Activated naive CD4-positive, alpha-beta T cell (primary cell): ENCODE data around the gene SORCS3.

Experiments
- DNase-seq, 4 experiments: peaks; one replicate each; lab custom pipeline; 2025; lab: John Stamatoyannopoulos, UW

Gene SORCS3

DNA sequence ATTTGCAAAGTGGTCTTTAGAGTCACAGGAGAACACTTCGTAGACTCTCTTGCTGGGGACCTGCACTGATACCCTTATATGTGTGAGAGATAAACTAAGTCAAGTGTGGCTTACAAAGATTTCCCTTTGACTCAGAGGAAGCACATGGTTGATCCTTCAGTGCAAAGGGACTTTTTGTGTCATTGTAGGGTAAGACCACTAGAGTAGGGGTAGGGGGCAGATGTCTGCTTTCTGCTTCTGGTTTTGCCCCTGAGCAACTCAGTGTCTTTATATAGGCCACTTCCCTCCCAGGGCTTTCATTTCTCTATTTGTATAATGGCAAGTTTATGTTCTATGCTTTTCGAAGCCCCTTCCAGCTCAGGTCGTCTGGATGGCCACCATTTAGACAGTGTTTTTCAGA lies 281.7 kb downstream of the SORCS3 start:
- no peak for DNase-seq

DNA sequence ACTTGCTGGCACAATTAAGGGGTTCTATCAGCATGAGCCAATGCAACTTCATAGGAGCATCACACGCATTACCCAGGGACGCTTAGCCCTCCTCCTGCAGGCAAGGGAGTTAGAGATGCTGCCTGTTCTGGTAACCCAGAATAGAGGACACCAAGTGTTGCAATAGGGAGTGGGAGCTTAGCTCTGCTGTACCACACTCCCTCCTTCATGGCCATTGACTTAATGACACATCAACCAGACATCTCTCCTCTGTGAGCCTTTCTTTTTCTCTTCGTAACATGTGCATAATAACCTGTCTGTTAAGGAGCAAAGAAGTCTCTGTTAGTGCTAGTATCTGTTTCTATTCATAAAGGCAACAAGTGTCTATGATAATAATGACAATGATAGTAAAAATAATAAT lies 282.4 kb downstream of the SORCS3 start:
- no peak for DNase-seq

DNA sequence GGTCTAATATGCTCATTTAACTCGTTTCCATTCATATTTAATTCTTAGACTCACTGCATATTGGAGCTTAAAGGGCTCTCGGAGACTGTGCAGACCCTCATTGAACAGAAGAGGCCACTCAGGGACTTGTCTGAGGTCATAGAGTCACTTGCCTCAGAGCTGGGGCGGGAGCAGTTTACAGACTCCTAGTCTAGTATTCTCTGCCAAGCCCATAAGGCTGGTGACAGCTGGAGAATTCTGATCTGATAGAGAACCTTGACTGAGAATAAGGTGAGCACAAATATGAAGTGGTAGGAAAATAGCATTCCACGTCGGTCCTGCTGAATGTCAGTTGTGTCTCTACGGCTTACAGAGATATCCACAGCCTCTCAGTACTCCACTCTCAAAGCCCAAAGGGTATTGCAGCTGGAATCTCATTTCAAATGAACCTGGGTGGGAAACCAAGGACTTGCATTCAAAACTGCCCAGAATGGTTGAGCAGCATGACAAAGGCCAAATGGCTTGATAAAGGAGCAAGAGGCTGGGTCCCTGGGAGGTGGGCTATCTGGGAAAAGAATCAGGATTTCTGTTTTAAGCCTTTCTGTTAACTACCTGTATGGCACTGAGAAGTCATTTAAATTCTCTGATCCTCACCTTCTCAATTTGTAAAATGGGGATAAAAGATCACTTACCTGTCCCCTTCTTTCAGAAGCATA lies 283.2 kb downstream of the SORCS3 start:
- DNase-seq: no peak

DNA sequence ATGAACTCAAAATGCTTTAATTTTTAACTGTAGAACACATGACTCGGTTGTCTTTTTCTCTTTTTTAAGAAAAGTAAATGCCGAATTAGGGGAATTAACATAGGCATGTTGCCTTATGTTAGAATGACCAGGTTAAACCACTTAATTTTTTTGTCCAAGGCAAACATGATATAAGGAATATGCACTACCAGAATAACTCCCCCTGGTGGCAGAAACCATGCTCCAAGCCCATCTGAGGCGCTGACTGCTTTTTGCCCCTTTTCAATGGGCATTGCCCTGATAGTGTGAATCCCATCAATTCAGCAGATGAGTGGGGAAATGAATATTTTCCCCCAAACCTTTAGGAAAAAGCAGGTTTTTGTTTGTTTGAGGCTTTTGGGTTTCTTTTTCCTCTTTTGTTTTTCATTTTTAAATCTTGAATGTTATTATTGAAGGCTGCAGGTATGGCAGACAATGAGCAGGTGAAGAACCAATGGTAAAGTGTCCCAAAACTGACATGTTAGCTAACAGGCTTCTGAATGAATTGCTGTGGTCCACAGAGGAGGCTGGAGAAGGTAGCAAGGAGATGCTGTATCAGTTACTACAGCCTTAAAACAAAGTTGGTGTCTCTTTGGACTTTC lies 284.3 kb downstream of the SORCS3 start:
- no peak for DNase-seq

DNA sequence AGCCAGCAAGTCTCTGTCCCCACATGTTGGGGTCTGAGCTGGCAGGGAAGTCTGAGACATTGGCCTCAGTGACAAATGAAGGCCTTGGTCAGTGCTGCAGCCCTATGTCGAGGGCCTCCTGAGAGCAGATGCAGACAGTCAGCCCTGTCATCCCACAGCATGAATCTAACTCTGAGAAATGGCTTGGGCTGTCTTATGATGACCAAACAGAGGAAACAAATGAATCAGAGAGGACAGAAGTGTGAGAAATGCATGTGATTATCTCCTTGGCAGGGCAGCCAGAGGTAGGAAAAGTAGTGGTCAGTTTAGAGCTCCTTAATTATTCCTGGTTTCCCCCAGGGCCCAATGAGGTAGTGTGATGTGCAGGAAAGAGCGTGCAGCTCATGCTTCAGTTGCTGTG lies 287.6 kb downstream of the SORCS3 start:
- DNase-seq: no peak

DNA sequence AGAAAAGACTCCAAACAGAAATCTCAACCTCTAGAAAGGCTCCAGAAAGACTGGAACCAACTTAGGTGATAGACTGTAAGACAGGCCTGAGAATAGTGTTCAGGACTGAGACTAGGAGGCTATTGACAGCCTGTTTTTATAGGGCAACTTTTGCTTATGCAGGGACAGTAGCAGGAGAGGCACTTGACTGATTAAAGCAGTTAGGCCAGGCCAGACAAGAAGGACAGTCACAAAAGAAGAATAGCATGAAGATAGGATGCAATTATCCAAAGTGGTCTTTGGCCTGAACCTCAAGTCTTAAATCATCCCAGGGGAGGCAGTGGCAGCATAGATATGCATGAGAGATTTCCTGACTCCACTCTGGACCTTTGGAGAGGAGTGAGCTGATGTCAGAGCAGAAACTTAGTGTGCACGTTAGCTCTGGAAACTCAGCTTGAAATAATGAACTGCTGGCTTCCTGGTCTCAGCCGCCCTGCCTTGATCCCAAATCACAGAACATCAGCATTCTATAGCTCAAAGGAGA lies 290.6 kb downstream of the SORCS3 start:
- DNase-seq: no peak

DNA sequence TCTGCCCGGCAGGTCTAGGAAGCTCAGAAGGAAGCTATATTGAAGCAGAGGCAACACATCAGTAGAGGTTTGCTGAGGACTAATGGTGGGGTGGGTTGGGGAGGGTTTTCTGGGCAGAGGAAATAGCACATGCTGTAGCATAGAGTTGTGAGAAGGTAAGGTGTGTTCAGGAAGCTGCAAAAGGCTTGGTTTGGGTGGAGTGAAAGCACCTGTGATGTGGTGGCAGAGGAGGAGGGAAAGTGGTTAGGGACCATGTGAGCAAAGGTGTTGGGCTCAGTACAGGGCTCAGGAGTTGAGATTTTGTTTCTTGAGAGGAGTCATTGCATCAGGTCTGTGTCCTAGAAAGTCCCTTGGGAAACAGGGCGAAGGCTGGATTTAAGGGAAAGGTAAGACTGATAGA lies 294.6 kb downstream of the SORCS3 start:
- no peak for DNase-seq

DNA sequence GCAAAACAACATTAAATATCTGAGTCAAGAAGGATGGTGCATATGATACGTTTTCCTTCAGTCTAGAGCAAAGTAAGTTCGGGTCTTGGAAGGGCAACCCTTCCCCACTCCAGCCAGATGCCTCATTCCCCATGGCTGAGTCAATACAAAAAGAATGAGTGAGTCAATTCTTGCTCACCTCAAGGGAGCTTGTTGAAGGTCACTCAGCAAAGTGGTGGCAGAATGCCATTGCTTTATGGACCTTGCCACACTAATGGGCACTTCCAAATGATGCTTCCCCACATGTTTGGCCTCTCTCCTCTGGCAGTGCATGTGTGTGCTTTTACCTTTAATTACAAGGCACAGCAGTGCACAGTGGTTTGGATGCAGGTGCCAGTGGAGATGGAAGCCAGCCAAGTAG lies 296.5 kb downstream of the SORCS3 start:
- DNase-seq: no peak

DNA sequence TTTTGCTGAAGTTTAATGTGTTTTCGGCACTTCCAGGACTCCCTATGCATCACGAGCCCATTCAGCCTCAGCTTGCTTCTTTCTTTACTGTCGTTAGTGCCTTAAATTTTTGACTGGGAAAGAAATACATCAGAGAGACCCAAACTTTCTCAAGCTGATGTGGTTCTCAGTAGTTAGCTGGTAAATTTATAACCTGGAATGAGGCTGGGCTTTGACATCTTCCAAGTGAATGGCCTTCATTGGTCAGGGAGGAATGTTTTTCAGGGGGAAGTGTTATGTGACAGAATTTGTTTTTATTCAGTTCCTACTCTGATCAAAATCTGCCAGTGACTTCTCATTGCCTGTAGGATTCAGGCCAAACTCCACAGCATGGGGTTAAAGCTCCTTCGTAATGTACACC lies 296.9 kb downstream of the SORCS3 start:
- no peak for DNase-seq

DNA sequence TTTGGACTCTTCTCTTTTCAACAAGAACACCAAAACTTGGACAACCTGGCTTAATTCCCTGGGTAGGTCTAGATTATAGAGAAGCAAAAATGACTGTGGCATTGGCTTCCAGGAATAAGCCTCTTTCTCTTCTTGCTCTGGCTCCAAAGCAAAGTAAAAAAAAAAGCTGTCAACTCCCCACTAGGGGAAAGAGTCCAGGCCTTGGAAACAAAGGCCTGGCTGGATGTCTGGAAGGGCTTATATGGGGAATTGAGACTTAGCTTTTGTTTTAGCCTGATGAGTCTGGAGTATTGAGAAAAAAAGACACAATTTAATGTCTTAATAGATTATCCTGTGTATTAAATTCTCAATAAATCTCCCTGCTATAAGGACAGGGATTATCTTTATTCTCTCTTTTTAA lies 300.6 kb downstream of the SORCS3 start:
- DNase-seq: no peak

DNA sequence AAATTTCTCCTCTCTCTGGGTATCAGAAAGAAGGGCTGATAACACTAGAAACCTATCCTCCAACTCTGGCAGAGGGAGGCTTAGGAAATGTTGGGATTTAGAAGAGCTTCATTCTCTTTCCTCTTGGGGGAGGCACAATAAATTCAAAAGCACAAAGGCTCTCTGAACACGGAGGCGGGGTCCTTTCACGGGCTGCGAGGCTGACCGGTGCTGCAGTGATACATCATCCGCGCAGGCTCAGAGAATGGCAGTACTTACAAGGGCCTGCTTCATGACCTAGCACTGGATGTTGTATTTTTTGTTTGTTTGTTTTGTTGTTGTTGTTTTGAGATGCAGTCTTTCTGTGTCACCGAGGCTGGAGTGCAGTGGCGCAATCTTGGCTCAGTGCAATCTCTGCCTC lies 306.2 kb downstream of the SORCS3 start:
- DNase-seq: no peak

DNA sequence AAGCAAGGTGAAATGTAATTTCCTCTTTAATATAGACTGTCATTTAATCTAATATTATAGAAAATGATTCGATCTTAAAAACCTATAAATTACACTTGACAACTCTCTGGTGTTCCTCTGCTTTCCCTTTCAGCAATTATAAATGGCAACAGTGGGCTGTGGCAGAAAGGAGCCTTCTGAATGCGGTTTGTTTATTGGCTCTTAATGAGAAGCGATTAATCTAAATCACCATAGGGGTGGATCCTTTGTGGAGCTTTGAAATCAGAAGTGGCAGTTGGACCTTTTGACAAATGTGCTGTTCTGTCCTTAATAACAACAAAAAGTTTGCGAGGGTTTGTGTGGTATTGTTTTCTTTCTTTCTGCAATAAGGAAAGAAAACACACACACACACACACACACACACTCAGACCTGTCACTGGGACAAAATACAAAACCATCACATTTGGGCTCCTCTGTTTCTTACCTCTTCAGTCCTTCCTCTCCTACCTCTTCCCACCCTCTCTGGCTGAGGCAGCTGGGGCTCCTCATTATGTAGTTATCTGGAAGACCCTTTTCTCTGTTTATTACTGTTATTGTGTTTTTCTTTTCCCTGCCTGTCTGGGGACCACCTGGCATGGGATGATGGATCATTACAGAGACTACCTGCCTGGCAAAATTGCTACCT lies 316.2 kb downstream of the SORCS3 start:
- no peak for DNase-seq

DNA sequence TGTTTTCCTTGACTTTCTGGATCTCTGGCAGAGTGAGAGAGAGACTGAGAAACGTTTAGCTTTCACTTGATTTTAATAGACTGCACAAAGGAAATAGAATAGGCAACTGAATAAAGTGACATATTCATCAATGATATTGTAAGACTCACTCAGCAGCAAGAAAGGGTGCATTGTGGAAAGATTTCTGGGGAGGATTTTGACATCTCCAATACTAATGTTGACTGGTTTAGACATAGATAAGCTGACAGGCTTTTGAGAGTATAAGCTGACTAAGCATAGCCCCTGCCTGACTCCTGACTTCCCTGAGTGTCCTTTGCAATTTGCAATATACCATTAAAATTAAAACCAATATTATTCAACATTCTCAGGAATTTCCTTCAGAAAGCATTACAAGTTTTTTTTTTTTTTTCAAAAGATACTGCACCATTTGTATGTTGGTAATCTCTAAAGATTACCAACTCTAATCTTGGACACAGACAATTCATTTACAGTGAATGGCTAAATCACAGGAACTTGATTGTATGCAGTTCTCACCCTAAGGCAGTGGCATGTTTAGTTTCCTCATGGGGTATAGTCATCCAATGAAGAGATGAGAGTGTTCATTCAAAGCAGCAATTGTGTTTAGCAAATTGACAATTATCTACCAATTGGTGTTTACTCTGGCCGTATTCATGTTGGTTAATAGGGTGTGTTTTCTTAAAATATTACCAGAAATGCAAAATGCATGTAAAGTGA lies 325.6 kb downstream of the SORCS3 start:
- DNase-seq: no peak

DNA sequence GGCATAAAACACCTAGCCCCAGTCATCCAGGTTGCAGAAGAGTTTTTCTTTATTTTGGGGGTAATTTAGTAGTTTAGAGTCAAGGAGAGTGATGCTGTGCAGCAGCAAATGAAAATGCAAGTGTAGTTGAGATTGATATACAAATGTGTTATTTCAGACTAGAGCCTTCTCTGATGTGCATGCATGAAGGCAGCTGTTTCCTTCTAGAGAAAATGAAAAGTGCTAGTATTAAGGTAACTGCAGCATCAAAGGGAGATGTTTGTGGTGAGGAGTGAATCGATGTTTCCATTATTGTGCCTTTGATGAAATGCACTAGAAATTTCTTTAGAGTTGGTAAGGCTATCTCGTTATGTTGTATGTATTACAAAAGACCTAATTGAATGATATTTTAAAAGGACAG lies 339.3 kb downstream of the SORCS3 start:
- no peak for DNase-seq

DNA sequence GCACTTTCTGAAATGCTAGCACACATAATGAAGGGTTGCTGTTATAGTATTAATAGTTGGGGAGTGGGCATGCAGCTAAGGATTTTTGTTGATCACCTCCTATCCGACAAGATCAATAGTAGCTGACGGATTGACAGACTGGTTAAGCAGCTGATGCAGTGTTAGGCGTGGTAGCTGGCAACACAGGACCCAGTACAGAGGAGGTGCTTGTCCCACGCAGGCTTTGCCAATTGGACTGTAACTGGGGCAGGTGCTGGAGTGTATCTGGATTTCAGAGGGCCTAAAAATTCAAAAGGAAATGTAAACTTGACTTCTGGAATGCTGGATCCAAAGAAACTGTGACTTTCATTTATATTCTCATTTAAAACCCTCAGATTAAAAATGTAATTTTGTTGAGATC lies 340.9 kb downstream of the SORCS3 start:
- DNase-seq: no peak

DNA sequence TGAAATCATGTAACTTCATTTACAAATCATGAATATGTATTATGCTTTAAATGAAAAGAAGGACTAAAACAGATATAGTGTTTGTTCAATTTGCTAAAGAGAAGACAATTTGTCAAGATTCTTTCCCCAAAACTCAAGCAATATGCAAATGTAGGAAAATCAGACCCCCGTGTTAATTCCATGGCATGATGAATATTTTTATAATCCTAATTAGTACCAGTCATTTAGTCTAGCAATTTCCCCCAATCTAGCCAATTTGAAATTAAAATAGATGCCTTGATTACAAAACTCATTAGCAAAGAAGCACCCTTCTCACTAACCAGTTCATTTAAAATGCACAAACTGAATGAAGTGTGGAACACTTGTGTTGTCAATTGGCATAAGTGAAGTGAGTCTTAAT lies 347.6 kb downstream of the SORCS3 start:
- DNase-seq: no peak

DNA sequence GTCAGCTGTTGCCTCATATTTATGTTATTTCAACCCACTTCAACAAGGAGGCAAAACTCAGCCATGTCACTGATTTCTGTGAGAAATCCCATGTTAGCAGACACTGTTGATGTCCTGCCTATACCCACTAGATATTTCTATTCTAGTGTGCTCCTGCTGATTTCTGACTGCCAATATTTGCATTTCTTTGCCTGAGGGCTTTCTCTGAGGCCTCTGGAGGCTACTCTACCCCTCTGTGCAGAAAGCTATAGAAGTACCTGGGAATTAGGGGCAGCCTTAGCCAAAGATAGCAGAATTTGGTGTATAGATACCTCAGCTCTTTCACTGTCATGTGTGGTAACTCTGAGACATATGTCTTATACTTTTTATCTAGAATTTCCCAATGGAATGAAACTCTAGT lies 348.8 kb downstream of the SORCS3 start:
- no peak for DNase-seq

DNA sequence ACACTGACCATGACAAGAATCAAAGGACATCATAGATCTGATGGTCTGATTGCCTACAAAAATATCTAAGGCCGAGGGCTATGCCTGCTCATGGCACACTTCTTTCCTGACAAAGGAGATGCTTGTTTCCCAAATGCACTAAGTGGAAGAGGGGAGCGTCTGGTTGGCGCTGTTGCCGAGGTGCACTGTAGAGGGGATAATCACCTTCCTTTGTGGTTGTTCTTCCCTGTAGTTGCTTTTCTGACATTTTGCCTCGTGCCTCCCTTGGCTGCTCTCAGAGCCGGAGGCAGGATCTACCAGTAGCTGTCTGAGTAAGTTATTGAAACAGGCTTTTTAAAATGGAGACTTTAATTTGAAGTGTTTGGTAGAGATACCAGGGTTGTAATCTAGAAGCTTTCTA lies 352.0 kb downstream of the SORCS3 start:
- no peak for DNase-seq

DNA sequence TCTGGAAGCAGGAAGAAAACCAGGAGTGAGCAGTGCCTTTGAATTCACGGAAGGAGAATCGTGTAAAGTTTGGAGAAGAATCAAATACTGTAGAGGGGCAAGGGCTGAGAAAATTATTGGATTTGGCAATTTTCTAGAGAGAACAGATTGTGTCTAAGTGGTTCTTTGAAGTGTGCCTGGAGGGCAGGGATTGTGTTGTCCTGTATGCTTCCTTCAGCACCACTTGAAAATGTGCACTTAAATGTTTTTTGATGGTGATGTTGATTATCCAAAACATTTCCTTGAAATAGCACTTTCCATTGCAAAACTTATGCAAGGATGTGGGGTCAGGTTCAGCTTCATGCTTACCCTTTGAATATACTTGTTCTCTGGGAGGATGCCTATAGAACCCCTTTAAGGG lies 360.2 kb downstream of the SORCS3 start:
- no peak for DNase-seq

DNA sequence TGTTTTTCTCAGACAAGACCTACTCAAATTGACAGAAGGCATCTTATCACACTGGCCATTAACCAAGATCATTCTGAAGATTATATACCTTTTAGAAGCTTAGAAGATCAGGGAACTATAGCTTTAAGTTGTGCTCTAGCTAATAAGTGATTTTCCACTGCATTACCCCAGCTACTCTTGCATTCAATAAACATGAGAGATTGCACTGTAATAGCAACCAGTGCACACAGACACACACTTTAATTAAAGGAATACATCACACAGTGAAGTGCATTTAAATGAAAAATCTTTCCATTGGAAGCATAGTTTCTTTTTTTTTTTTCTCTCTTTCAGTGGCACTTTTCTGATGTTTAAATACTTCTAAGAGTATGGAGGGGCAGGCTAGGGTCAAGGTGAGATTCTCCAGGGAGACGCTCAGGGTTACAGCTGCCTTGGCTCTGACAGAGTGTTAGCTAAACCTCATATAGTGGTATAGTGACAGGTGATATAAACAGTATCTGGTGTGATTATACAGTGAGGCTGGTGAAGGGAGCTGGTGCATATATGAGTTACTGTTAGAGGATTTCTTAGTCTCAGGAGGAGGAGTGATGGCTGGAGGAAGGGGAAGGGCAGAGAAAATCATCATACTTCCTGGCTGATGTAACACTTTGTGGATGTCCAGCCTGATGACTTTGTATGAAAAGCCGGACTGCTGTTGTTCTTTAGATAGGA lies 369.5 kb downstream of the SORCS3 start:
- no peak for DNase-seq

DNA sequence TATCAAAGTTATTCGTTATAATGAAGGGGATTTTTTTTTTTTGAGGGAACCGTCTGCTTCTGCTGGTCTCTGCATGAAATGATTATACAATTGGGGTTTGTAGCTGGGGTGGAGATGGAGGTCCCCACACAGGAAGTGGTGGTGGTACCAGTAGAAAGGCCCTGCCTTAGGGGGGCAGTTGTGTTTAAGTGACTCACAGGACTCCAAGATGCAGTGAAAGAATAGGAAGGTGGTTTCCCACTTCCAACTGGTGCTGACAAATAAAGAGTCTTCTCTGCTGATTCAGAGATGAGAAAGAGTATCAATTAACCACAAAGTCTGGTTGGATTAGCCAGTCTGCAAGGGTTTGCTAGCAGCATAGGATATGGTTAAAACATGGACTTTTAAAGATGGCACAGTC lies 376.0 kb downstream of the SORCS3 start:
- DNase-seq: no peak

DNA sequence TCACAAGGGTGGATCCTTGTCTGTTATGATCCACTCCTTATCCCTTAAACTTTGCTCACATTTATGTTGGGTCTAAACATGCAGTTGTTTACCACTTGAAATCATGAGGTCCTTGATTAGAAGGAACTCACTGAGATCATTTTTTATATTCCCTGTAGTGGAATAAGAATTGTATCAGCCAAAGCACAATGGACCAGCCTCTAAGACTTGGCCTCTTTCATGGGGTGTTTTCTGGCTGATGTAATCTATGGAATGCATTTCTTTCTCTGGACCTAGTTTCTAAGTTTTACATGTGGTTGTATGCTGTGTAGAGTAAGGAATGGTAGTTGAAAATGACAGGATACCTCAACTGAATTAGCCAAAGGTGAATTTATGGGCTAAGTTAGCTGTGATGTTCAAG lies 376.6 kb downstream of the SORCS3 start:
- no peak for DNase-seq
